Right lobe of liver (tissue), 4 donors: Measurements from ENCODE around the gene LHCGR.

Experiments used
- POLR2A ChIP-seq: fragments of 450-650 bp; IDR thresholded peaks from one replicate; pipeline ENCODE4 v1.6.1; 2017; ENCODE audit warnings: antibody characterized with exemption, mild to moderate bottlenecking
- TF ChIP-seq, protein P1 (sequence below), 4 donors: fragments of 200-600 bp in 3 of 4; fragments of 450-650 bp in 1 of 4; IDR thresholded peaks; one replicate each; pipeline versions ENCODE4 v1.5.1 to v1.8.0; 2016 to 2022; ENCODE audit warnings: antibody characterized with exemption in 4 of 4, mild to moderate bottlenecking in 2 of 4
- donor health status: DM: no; HTN: no; CAD: no.
- donor health status: DM: no; HTN: no; CAD: no.
- donor health status: DM: no; HTN: yes; CAD: no.

DNA sequence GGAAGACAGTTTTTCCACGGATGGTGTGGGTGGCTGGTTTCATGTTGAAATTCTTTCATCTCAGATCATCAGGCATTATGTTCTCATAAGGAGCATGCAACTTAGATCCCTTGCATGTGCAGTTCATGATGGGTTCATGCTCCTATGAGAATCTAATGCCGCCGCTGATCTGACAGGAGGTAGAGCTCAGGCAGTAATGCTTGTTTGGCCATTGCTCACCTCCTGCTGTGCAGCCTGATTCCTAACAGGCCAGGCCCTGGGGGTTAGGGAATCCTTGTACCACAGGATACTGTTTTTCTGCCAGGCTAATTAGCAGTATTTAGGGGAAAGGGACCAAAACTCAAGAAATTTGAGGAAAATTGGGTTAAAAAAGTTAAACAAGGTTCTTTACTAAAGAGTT, 5.3 kb upstream of the LHCGR start:
- TF ChIP-seq, protein P1, sequence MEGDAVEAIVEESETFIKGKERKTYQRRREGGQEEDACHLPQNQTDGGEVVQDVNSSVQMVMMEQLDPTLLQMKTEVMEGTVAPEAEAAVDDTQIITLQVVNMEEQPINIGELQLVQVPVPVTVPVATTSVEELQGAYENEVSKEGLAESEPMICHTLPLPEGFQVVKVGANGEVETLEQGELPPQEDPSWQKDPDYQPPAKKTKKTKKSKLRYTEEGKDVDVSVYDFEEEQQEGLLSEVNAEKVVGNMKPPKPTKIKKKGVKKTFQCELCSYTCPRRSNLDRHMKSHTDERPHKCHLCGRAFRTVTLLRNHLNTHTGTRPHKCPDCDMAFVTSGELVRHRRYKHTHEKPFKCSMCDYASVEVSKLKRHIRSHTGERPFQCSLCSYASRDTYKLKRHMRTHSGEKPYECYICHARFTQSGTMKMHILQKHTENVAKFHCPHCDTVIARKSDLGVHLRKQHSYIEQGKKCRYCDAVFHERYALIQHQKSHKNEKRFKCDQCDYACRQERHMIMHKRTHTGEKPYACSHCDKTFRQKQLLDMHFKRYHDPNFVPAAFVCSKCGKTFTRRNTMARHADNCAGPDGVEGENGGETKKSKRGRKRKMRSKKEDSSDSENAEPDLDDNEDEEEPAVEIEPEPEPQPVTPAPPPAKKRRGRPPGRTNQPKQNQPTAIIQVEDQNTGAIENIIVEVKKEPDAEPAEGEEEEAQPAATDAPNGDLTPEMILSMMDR (IDR thresholded peaks at IDR 0.05): no peak
- TF ChIP-seq POLR2A: no peak
